BLaER1 treated with 17β-estradiol and CSF1 and Interleukin-3, amounts not matched to agents 10 nM and 100 nM (cell line): Measurements from ENCODE around the gene HOXD11.

Experiments
- H3K27ac ChIP-seq, 11 experiments: shearing (Covaris generic); formaldehyde crosslinking; 2 replicates each; pipeline ENCODE4 v1.8.1; 2022
- H3K27me3 ChIP-seq, 11 experiments: shearing (Covaris generic); formaldehyde crosslinking; 2 replicates each; pipeline ENCODE4 v1.8.1; 2022
- H3K36me3 ChIP-seq, 11 experiments: shearing (Covaris generic); formaldehyde crosslinking; 2 replicates each; pipeline ENCODE4 v1.8.1; 2022
- H3K4me1 ChIP-seq, 10 experiments: shearing (Covaris generic); formaldehyde crosslinking; 2 replicates each; pipeline ENCODE4 v1.8.1; 2022
- H3K4me2 ChIP-seq, 11 experiments: shearing (Covaris generic); formaldehyde crosslinking; 2 replicates each; pipeline ENCODE4 v1.8.1; 2022
- H3K4me3 ChIP-seq, 10 experiments: shearing (Covaris generic); formaldehyde crosslinking; 2 replicates each; pipeline ENCODE4 v1.8.1; 2022
- H3K9ac ChIP-seq, 11 experiments: shearing (Covaris generic); formaldehyde crosslinking; 2 replicates each; pipeline ENCODE4 v1.8.1; 2022
- H3K9me3 ChIP-seq, 11 experiments: shearing (Covaris generic); formaldehyde crosslinking; replicated peaks in 1 of 11; 2 replicates each; pipeline ENCODE4 v1.8.1; 2022
- H4K20me1 ChIP-seq, 11 experiments: shearing (Covaris generic); formaldehyde crosslinking; 2 replicates each; pipeline ENCODE4 v1.8.1; 2022
- Cebpa-rat ChIP-seq, 11 experiments: shearing (Covaris generic); IDR thresholded peaks; 2 replicates each; pipeline ENCODE4 v1.8.1; 2022

HOXD11 gene

GRCh38 chr2:176095421-176095820, 11.7 kb upstream of the HOXD11 start:
- Histone ChIP-seq H3K9ac (no peak overlapping the region), H3K36me3 (no peaks in the 10 kb centered on the region), H3K4me1 (peaks cover 6 to 19% (median 11%) of the 10 kb centered on the region in 10 experiments; a peak in 15 of 20 replicates), H3K27me3 (peaks cover 100% of the 10 kb centered on the region in 11 experiments), H4K20me1 (peaks cover 0 to 93% (median 71%) of the 10 kb centered on the region in 11 experiments; a peak in 17 of 22 replicates), H3K4me2 (no peak overlapping the region), H3K27ac (no peak overlapping the region), H3K4me3 (no peak overlapping the region), H3K9me3 (peaks cover 16 to 49% (median 28%) of the 10 kb centered on the region in 11 experiments)
- TF ChIP-seq Cebpa-rat (IDR thresholded peaks at IDR 0.05), result no peak

DNA sequence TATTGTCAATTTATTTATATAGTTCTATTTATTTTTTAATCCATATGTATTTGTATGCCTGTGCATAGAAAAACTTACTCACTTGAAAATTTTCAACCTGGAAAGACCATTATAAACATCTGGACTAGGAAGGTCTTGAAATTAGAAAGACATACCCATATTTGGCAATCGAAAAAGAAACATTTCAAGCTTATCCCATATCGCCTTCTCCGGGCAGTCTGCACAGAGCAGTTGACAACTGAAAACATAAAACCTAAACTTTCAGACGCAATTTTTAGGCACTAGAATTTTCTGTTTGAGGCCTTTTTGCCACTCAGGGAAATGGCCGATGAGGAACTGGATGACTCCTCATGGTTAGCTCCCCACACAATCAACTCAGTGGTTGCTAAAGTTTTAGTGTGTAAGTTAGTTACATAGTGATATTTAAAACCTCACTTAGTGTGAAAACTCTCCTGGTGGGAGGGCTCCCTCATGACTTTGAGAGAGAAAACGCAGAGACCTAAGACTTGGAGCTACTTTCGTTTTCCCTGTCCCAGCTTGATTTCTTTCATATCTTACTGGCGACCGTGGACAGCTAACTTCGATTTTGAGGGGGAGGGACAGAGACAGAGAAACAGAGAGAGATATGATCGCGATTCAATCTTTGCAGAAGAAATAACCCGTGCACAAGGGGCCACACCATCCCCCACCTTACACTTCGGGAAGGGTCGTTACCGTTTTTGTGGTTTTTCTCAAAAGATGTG, 10.7 kb upstream of the HOXD11 start:
- no peak for TF ChIP-seq Cebpa-rat (IDR thresholded peaks at IDR 0.05)
- Histone ChIP-seq H3K4me1 (peaks cover 6 to 19% (median 11%) of the 10 kb centered on the region in 10 experiments; a peak in 15 of 20 replicates), H3K27me3 (peaks cover 100% of the 10 kb centered on the region in 11 experiments), H3K27ac (no peak overlapping the region), H4K20me1 (peaks cover 0 to 92% (median 61%) of the 10 kb centered on the region in 11 experiments; a peak in 17 of 22 replicates), H3K9me3 (peaks cover 22 to 52% (median 36%) of the 10 kb centered on the region in 11 experiments), H3K9ac (peak overlapping the region in 1 of 11 experiments; percentile 70; a peak in 1 of 22 replicates), H3K36me3 (no peaks in the 10 kb centered on the region), H3K4me2 (peak overlapping the region; percentile 77 to 99 (median 94)), H3K4me3 (peak overlapping the region; percentile 50 to 69 (median 58))

DNA sequence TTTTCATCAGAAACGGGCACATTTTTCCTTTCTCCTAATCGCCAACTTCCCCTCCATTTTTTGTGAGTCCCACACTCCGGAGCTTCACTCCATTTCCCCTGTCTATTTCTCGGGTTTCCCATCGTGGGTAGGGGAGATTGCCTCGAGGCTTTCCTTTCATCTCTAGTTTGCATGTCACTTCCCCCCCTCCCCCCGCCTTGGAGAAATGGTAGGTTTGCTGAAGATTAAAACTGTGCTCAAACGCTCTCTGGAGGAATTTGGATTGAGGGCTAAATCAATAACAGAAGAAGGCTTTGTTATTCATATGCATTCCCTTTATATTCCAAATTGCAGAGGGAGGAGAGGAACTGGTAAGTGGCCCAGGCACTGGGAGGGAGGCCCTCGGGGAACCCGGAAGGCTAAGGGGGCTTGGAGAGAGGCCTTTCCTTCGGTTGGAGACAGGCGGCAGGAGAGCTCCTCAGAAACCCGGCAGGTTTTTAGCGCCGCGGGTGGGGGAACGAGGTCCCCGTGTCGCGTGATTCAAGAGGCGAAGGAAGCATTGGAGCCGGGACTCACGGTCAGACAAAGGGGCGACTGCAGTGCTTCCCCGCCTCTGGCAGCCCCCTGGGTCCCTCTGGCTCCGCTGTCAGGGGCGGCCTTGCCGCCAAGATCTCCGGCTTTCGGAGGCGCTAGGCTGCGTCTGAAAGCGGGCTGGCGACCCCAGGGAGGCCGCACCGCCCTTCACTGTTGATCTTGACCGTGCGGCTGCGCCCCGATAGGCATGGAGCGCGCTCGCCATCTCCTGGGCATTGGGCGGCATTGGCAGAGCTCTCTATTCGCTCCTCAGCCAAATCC, 9.9 kb upstream of the HOXD11 start:
- TF ChIP-seq Cebpa-rat (IDR thresholded peaks at IDR 0.05), result no peak

GRCh38 chr2:176097820-176098365, 9.2 kb upstream of the HOXD11 start:
- TF ChIP-seq Cebpa-rat (IDR thresholded peaks at IDR 0.05), result no peak
- Histone ChIP-seq H3K27ac (no peak overlapping the region), H3K4me2 (peak overlapping the region; percentile 77 to 99 (median 94); a peak in 21 of 22 replicates), H4K20me1 (peaks cover 0 to 95% (median 55%) of the 10 kb centered on the region in 11 experiments; a peak in 16 of 22 replicates), H3K27me3 (peaks cover 100% of the 10 kb centered on the region in 11 experiments), H3K4me1 (peaks cover 4 to 19% (median 11%) of the 10 kb centered on the region in 10 experiments; a peak in 15 of 20 replicates), H3K9me3 (peaks cover 23 to 49% (median 29%) of the 10 kb centered on the region in 11 experiments), H3K9ac (no peak overlapping the region), H3K36me3 (no peaks in the 10 kb centered on the region), H3K4me3 (peak overlapping the region in 8 of 10 experiments; percentile 56 to 69 (median 59); a peak in 14 of 20 replicates)

More for the DNA sequence above, 9.9 kb upstream of the HOXD11 start:
- no peaks in the 10 kb centered on the region for H3K36me3 ChIP-seq
- H3K27me3 ChIP-seq, result peaks cover 100% of the 10 kb centered on the region in 11 experiments
- H3K9me3 ChIP-seq, result peaks cover 22 to 51% (median 34%) of the 10 kb centered on the region in 11 experiments
- H3K4me2 ChIP-seq, result peak overlapping the region; percentile 77 to 99 (median 94)
- H4K20me1 ChIP-seq, result peaks cover 0 to 93% (median 60%) of the 10 kb centered on the region in 11 experiments; a peak in 17 of 22 replicates
- peak overlapping the region in 10 of 11 experiments; percentile 15 to 74 (median 51); a peak in 15 of 22 replicates for H3K9ac ChIP-seq
- no peak overlapping the region for H3K27ac ChIP-seq
- H3K4me1 ChIP-seq, result peaks cover 6 to 19% (median 11%) of the 10 kb centered on the region in 10 experiments; a peak in 15 of 20 replicates
- H3K4me3 ChIP-seq, result peak overlapping the region; percentile 50 to 69 (median 58)

GRCh38 chr2:176098366-176099158, 8.5 kb upstream of the HOXD11 start:
- H4K20me1 ChIP-seq, result peaks cover 0 to 91% (median 50%) of the 10 kb centered on the region in 11 experiments; a peak in 16 of 22 replicates
- H3K4me2 ChIP-seq, result no peak overlapping the region
- H3K9ac ChIP-seq, result no peak overlapping the region
- H3K36me3 ChIP-seq, result no peaks in the 10 kb centered on the region
- peaks cover 100% of the 10 kb centered on the region in 11 experiments for H3K27me3 ChIP-seq
- no peak for TF ChIP-seq Cebpa-rat (IDR thresholded peaks at IDR 0.05)
- no peak overlapping the region for H3K27ac ChIP-seq
- peaks cover 17 to 43% (median 24%) of the 10 kb centered on the region in 11 experiments for H3K9me3 ChIP-seq
- H3K4me3 ChIP-seq, result no peak overlapping the region
- H3K4me1 ChIP-seq, result peaks cover 0 to 15% (median 11%) of the 10 kb centered on the region in 10 experiments; a peak in 15 of 20 replicates

DNA sequence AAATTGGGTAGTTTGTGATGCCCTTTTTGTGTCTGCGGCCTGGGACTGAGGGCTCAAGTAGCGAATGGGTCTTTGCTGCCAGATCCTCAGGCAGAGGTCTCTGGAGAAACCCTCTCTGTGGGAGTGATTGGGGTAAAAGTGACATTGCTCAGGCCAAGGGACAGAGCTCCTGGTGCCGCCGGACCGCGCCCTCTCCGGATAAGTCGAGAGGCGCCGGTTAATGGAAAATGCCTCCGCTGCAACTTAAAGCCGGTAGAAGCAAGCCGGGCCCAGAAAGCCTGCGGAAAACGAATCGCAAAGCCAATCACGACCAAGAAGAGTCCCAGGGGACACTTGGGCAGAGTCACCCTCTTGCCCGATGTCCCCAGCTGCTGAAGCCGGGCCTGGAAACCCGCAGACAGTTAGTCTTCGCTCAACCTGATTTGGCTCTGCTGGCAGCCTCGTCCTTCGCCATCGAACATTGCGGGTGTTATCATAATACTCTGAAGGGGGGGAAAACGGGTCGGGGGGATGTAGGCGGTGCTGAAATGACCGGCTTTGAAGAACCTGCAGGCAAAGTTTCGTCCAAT, 7.8 kb upstream of the HOXD11 start:
- H3K4me3 ChIP-seq, result no peak overlapping the region
- no peak overlapping the region for H3K27ac ChIP-seq
- peaks cover 100% of the 10 kb centered on the region in 11 experiments for H3K27me3 ChIP-seq
- peaks cover 0 to 91% (median 53%) of the 10 kb centered on the region in 11 experiments; a peak in 16 of 22 replicates for H4K20me1 ChIP-seq
- no peaks in the 10 kb centered on the region for H3K36me3 ChIP-seq
- no peak for TF ChIP-seq Cebpa-rat (IDR thresholded peaks at IDR 0.05)
- H3K9ac ChIP-seq, result no peak overlapping the region
- H3K9me3 ChIP-seq, result peaks cover 22 to 45% (median 28%) of the 10 kb centered on the region in 11 experiments
- H3K4me1 ChIP-seq, result peaks cover 0 to 15% (median 11%) of the 10 kb centered on the region in 10 experiments; a peak in 15 of 20 replicates
- no peak overlapping the region for H3K4me2 ChIP-seq

GRCh38 chr2:176099728-176100546, 7.1 kb upstream of the HOXD11 start, which contains the start of gene HOXD12:
Gene HOXD12 (plus strand): TSS chr2:176099795. CDS start chr2:176099802, 7 bp downstream.
- H3K9ac ChIP-seq, result no peak within 1 kb of the TSS
- peaks cover 100% of the 10 kb centered on the region in 11 experiments for H3K27me3 ChIP-seq
- no peak within 1 kb of the TSS for H3K4me2 ChIP-seq
- peaks cover 29 to 52% (median 35%) of the 10 kb centered on the region in 11 experiments for H3K9me3 ChIP-seq
- H3K27ac ChIP-seq, result no peak within 1 kb of the TSS
- H3K4me1 ChIP-seq, result peaks cover 0 to 15% (median 11%) of the 10 kb centered on the region in 10 experiments; a peak in 15 of 20 replicates
- no peaks in the 10 kb centered on the region for H3K36me3 ChIP-seq
- no peak within 1 kb of the TSS for H3K4me3 ChIP-seq
- peaks cover 0 to 89% (median 50%) of the 10 kb centered on the region in 11 experiments; a peak in 16 of 22 replicates for H4K20me1 ChIP-seq
- TF ChIP-seq Cebpa-rat (IDR thresholded peaks at IDR 0.05), result no peak
